RCC 7860 (cell line): ENCODE measurements around the gene LSM3.

Experiments used
- DNase-seq: peaks from one replicate; pipeline ENCODE4 v3.0.0-alpha.2; 2015; ENCODE audit warnings: low spot score
- FAIRE-seq: peaks from 2 replicates; lab custom pipeline; 2012; peaks lifted over from hg19 to GRCh38; lab: Jason Lieb, UNC

LSM3 gene

DNA sequence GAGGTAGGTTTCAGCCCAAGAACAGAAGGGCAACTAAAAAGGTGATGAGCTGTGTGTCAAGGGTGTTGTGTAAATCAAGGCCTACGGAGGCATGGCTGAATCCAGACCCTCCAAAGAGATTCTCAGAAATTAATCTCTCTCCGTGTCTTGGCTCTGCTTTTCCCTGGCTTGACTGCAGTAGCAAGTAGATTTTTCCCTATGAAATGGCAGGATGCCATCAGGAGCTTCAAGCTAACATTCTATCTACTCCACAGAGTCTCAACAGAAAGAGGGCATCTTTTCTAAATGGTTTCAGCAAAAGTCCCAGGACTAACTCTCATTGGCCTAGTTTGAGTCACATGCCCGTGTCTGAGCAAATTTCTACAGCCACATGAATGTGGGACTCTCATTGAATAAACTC is 58.3 kb downstream of the LSM3 start:
- no peak for FAIRE-seq

DNA sequence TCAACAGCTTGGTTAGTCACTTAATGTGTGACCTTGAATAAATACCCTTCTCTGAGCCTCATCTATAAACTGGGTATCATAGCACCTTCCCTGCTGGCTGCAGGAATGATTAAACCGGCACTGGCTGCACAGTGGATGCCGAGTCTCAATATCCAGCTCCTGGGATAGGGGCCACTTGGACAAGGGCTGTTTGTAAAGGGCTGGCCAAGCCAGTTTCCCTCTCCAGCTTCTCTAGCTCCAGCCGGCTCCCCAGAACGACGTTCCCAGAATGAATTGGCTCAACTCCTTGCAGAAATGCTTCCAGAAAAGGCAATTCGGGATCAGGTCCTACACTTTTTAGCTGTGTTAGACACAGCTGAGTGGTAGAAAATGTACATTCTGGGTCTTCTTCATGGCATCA is 58.8 kb downstream of the LSM3 start:
- DNase-seq: no peak
- no peak for FAIRE-seq

More for the DNA sequence above, 58.3 kb downstream of the LSM3 start:
- DNase-seq: no peak

DNA sequence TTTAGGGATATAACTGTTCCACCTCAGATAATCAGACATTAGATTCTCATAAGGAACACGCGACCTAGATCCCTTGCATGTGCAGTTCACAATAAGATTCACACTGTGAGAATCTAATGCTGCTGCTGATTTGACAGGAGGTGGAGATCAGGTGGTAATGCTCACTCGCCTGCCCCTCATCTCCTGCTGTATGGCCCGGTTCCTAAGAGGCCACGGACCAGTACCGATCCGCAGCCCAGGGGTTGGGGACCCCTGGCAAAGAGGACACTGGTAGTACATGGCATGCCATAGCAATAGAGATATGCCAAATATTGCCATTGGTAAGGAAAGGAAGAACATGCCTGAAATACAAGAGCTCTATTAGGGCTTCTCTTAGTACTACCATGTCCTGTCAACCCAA is 59.7 kb downstream of the LSM3 start:
- FAIRE-seq (no peak), DNase-seq (no peak)

DNA sequence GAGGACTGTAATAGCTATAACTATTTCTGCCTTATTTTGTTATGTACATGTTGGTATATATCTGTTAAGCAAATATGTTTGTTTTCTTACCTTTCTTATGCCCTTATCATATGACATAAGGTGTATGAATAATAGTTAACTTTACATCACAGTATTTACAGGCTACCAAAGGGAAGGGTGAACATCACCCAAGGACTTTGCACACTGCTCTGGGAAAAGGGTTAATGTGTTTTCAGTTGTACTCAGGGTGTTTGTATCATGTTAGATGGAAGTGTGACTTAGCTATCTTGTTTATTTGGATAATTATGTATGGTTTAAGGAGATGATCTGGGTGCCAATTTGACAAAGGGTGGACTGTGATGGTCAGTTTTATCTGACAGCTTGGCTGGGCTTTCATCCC is 60.3 kb downstream of the LSM3 start:
- DNase-seq (no peak), FAIRE-seq (no peak)

DNA sequence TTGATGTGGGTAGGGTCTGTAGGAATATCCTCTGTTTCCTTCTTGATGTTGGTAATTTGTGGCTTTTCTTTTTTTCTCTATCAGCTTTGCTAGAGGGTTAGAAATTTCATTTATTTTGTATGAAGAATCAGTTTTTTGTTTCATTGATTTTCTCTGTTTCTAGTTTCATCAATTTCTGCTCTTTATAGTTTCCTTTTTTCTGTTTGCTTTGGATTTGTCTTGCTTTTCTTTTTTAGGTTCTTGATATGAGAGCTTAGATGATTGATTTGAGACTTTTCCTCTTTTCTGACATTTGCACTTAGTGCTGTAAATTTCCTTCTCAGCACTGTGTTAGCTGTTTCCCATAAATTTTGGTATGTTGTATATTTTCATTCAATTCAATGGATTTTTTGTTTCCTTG is 61.3 kb downstream of the LSM3 start:
- FAIRE-seq (no peak), DNase-seq (no peak)

DNA sequence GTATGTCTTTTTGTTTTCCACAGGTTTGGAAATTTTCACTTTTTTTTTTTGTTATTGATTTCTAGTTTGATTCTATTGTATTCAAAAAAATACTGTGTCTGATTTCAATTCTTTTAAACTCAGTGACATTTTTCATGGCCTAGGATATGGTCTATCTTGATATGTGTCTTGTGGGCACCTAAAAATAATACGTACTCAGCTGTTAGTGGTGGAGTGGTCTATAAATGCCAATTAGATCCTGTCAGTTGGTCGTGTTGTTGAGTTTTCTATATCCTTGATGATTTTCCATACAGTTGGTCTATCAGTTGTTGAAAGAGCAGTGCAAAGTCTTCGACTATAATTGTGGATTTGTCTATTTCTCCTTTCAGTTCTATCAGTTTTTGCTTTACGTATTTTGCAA is 61.7 kb downstream of the LSM3 start:
- DNase-seq: no peak
- no peak for FAIRE-seq

DNA sequence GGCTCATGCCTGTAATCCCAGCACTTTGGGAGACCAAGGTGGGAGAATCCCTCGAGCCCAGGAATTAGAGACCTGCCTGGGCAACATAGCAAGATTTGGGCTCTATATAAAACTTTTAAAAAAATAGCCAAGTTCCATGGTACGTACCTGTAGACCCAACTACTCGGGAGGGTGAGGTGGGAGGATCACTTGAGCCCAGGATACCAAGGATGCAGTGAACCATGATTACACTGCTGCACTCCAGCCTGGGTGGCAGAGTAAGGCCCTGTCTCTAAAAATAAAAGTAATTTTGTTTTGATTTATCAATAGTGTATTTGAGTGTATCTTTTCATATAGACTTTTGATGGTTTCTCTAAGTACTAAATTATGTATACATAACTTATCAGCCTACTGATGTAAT is 63.1 kb downstream of the LSM3 start:
- FAIRE-seq (no peak), DNase-seq (no peak)

DNA sequence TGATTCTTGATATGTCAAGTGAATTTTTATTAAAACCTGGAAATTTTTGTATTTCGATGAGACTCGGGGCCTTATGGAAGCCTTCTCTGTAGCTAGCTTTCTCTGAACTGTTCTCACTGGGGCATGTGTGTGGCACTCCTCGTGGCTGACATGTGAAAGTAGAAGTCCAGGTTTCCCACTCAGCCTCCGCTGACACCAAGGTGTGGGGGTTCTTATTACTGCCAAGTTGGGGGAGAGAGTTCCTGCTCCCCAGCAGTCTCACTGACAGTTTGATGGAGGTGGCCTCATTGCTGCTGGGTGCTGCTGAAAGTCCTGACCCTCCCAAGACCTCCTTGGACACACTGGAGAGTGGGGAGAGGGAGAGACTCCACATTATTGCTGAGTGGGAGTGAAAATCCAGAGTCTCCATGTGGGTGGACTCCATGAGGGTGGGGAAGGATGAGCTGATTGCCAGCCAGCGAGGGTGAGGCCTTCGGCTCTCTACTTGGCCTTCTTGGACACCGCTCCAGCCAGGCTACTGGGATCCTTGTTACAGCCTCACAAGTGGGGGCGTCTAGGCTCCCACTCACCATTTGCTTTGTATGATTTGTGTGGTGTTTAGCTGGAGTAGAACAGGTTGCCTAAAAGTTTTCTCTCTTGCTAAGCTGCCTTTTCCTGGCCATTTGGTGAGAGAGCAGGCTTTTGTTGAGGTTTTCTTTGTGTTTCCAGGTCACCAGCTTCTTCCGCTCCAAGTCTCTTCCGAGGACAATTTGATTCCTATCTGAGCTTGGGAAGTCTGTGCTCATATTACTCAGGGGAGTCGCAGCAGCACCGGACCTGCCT is 64.1 kb downstream of the LSM3 start:
- DNase-seq: no peak
- no peak for FAIRE-seq

DNA sequence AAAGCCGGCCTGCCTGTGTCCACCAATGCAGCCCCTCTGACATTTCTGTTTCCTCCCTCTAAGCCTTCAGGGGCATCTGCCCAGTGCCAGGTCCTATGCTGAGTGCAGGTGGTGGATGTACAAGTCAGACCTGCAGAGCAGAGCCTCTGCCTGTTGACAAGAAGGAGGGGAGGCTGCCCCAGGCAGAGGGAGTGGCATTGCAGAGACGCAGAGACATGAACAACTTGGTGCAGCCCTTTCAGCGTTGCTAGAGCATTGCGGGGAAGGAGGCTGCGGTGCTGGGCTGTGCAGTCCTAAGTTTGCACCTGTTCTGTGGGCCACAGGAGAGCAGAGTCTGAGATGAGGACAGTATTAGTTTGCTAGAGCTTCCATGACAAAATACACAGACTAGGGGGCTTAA is 65.2 kb downstream of the LSM3 start:
- FAIRE-seq (no peak), DNase-seq (no peak)

DNA sequence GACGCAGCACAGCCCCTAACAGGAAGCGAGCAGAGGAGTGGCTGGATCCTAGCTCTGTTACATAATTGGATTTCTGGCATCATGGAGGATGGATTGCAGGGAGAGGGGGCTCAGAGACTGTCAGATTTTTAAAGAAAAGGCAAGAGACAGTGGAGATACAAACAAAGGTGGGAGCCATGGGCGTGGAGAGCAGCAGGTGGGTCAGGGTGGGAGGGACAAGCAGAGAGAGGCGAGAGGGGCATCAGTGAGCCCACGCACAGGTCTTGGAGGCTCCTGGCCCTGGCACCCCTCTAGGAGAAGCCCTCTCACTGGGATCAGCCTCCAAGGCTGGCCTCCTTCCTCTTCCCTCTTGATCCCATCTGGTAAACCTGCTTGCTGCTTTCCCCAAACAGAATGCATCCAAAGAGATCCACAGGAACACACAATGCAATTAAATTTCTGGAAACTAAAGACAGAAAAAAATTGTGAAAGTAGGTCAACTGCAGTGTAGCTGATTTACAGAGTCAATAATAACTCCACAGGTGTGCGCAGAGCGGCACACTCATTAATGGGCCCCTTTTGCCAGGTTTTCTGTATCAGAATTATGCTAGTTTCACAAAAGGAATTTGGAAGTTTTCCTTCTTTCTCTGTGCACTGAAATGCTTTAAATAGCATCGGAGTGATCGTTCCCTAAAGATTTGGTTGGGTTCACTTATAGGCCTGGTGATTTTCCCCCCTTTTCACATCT is 66.1 kb downstream of the LSM3 start:
- no peak for FAIRE-seq
- no peak for DNase-seq

DNA sequence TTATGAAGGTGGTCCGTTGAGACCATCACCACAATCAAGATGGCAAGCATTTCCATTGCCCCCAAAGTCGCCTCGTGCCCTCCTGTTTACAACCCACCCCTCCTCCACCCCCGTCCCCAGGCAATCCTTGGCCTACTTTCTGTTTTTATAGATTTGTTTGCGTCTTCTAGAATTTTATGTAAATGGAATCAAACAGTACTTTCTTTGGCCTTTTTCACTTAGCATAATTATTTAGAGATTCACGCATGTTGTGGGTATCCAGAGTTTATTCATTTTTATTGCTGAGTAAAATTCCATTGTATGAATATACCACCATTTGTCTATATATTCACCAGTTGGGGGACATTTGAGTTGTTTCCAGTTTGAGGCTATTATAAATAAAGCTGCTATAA is 66.6 kb downstream of the LSM3 start:
- FAIRE-seq: no peak
- no peak for DNase-seq

DNA sequence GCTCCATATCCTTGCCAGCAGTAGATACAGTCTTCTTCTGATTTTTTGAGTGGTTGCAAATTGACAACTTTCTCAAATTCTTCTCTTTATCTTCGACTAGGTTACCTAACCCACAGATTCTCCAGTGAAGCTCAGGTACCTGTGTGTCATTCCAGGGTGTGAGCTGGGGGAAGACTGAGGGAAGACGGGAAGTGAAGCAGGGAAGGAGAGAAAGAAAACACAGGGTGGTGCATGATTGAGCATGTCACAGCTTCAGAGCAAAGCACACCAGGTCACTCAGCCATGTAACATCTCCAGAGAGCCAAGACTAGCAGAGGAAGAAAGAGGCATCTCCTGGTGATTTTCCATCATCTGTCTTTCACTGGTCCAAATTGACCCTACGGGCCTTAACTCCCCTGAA is 67.2 kb downstream of the LSM3 start:
- DNase-seq: no peak
- FAIRE-seq: no peak

DNA sequence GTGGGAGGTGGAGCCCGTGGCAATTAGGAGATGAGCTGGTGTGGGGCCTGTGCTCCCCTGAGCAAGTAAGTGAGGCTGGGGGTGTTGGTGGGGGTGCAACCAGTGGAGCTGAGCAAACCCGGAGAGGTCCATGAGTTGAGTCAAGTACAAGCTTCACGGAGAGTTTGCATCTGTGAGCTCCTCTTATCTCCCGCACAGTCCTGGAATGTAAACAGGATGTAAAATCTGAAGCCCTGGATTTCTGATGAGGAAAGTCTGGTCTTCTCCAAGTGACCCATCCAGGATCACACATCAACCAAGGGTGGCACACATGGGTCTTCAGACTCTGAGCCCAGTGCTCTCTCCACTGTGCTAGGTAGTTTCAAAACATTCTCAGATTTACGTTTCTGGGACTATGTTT is 67.8 kb downstream of the LSM3 start:
- DNase-seq: no peak
- no peak for FAIRE-seq

DNA sequence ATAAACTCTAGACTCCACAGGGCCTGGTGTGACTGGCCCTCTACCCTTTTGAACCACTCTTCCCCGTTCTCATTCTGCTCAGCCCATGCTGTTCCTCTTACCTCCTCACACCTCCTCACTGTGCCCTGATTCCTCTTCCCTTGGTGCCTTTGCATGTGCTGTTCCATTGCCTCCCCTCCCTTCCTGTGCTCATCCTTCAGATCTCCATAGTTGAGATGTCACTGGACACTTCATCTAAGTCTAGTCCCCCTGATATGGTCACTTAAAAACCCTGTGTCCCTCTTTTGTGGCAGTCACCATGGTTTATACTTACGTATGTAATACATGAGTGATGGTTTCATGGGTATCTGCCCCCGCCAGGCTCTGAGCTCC is 69.8 kb downstream of the LSM3 start:
- no peak for FAIRE-seq
- DNase-seq: no peak

DNA sequence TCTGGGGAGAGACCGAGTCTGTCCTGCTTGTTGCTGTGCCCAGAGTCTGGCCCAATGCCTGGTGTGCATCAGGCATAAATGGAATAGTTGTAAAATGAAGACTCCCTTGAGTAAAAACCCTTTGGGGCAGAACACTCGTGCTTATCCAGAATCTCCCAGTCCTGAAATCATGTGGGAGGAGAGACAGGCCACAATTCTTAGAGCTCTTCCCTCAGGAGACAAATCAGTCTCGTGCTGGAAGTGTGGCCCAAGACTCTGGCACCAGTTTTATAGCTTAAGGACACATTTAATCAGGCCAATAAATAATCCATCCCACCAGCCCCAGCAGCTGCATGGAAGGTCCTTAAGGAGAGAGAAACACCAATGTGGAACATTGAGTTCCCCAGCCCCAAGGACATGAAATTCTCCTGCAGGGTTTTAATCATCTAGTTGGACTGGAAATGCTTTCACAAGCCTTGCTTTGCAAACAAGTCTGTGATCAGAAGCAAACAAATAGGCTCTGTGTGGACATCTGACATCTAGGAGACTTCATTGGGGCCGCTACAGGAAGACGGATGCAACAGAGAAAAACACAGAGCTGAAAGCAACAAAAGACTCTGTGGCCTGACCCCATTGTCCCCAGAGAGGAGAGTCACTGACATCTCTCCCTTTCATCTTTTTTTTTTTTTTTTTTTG is 70.4 kb downstream of the LSM3 start:
- FAIRE-seq (no peak), DNase-seq (no peak)
